GM19328 (cell line): ENCODE measurements around the gene DCBLD2.

ENCODE experiments used
- ATAC-seq: cut with Tn5 transposase; IDR thresholded peaks from one replicate; pipeline ENCODE4 v1.9.1; 2021; ENCODE audit warnings: mild to moderate bottlenecking, moderate library complexity; ENCODE audit not compliant: unreplicated experiment

Gene DCBLD2, protein sequence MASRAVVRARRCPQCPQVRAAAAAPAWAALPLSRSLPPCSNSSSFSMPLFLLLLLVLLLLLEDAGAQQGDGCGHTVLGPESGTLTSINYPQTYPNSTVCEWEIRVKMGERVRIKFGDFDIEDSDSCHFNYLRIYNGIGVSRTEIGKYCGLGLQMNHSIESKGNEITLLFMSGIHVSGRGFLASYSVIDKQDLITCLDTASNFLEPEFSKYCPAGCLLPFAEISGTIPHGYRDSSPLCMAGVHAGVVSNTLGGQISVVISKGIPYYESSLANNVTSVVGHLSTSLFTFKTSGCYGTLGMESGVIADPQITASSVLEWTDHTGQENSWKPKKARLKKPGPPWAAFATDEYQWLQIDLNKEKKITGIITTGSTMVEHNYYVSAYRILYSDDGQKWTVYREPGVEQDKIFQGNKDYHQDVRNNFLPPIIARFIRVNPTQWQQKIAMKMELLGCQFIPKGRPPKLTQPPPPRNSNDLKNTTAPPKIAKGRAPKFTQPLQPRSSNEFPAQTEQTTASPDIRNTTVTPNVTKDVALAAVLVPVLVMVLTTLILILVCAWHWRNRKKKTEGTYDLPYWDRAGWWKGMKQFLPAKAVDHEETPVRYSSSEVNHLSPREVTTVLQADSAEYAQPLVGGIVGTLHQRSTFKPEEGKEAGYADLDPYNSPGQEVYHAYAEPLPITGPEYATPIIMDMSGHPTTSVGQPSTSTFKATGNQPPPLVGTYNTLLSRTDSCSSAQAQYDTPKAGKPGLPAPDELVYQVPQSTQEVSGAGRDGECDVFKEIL

DNA sequence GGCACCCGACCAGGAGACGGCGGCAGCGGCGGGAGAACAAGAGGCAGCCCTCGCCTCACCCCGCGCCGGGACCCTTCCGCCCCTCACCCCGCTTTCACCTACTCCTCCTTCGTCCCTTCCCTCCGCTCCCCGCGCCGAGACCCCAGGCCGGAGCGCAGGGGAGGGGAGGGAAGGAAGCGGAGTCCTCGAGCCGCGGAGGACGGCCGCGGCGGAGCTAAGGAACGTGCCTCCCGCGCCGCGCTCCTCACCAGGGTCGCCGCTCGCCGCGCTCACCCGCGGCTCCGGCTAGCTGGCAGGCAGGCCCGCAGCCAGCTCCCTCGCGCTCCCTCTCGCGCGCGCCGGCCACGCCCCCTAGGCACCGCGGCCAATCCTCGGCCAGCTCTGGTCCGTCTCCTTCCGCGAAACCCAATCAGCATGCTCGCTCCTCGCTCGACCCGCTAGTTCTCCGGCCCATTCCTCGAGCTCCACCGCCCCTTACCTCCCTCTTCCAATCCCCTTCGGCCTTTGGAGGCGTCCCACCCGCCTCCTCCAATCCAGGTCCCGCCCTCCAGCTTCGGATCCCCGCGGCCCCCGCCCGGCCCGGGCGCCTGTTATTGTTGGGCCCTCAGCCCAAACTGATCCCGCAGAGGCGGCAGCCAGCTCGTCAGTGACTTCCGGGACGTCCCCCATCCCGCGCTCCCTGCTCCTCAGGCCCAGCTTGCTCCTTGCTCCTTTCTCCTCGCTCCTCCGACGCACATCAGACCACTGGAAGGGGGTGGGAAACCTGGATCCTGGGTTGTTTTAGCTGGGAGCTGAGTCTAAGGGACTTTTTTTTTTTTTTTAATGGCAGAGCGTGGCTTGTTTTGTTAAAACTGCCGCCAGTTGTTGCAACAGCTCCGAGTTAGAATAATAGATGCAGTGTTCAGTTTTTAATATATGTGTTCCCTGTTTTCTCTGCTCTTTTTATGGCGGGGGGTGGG, at the start of gene DCBLD2:
DCBLD2 (minus strand) TSS at position 304 of the 959 bp plus-strand sequence. CDS start 369 bp downstream, outside the sequence.
- peak; percentile 98 for ATAC-seq

DNA sequence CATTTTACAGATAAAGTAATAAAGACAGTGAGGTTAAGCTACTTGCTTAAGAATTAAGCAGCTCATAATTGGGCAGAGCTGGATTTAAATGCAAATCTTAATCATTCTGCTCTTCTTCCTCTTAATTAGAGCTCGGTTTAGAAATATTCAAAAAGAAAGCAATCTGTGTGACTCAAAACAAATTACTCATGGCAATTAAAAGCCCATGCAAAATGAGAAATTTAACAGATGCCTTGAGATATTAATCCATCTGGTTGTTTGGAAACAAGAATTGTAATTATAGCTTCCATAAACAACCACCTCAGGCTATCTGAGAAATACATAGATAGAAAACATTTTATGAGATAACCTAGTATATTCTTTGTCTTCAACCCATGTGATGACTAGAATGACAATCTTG, 44.2 kb upstream of the DCBLD2 start:
- no peak for ATAC-seq

DNA sequence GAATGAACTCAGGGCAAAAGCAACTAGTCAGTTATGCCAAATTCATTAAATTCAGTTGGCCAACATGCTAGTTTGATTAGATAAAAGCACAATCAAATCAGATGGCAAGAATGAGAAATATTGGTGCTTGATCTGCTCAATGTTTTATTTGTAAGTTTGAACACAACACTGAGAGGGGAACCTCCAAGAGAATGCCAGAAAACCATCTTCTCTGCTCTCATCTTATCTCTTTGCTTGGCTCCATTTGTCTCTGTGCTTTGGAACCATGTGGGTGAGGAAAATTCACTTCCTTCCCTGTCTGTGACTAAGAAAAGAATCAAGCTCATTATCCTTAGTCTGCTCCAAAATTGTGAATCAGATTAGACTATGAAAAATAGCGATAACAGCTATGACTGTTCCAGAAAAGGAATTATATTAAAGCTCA, 43.6 kb upstream of the DCBLD2 start:
- ATAC-seq: no peak

DNA sequence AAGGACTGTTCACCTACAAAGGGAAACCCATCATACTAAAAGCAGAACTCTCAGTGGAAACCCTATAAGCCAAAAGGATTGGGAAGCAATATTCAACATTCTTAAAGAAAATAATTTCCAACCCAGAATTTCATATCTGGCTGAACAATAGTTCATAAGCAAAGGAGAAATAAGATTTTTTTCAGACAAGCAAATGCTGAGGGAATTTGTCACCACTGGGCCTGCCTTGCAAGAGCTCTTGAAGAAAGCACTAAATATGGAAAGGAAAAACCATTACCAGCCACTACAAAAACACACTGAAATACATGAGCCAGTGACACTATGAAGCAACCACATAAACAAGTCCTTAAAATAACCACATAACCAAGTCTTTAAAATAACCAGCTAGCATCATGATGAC, 28.9 kb upstream of the DCBLD2 start:
- ATAC-seq: no peak

DNA sequence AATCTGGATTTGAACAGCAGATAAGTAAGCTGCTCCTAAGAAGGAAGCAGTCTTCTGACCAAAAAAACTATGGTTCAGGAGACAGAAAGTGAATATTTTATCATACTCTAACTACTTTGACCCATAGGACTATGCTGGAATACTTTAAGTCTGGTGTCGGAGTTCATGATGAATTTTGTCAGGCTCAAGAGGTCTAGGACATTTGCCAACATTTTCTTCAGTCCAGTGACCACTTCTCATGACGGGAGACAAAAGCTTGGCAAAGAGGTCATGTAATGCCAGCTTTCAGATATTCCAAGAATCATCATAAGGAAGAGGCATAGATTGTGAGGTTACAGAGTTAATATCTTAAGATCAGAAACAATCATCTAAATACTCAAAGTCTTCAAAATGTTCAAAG, 20.5 kb upstream of the DCBLD2 start:
- ATAC-seq: no peak

DNA sequence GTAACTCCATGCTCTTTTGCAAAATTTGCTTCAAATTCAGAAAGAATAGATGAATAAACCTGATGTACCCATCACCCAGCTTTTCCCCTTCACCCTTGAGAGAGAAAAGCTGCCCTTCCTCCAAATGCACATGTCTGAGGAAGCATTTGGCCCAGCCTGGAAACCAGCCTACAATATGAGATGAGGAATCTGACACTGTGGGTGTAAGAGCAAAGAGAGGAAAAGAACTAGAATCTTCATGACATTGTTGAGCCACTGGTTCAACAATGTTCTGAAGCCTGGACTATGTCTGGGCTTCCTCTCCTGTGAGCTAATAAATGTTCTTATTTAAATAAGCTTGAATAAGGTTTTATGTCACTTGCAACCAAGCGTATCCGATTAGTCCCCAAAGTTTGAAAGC, 18.7 kb upstream of the DCBLD2 start:
- no peak for ATAC-seq

DNA sequence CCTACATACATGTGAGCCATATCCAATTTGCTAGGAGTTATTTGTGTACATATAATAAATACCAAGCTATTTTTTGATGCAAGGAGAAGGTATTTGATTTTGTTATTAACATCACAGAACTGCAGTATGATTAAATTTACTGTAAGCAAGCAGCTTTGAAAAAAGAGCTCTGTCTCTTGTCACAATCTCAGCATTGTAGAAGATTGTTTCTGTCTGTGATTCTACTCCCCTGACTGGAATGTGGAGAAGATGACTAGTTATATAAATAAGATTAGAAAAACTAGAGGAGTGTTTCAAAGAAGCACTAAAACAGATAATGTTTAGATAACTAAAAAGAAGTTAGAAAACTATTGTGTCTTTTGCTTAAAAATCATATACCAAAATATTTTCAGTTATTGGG, 17.1 kb upstream of the DCBLD2 start:
- ATAC-seq: no peak

DNA sequence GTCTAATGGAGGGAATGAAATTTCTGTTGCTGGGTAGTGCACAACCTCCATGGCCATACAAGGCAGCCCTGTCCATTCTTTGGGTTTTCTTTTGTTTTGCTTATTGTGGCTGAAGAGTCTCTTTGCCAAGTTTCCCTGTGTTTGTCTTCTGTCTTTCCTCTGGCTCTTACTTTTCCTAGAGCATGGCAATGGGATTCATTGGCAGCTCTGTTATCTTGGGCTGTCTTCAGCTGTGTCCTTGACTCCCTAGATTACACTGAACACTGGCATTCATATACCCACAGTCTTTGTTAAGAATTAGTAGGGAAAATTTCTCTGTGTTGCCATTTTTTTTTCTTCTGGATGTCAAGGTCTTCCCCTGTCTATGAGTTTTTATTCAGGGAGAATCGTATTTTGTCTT, 16.1 kb upstream of the DCBLD2 start:
- ATAC-seq: no peak

DNA sequence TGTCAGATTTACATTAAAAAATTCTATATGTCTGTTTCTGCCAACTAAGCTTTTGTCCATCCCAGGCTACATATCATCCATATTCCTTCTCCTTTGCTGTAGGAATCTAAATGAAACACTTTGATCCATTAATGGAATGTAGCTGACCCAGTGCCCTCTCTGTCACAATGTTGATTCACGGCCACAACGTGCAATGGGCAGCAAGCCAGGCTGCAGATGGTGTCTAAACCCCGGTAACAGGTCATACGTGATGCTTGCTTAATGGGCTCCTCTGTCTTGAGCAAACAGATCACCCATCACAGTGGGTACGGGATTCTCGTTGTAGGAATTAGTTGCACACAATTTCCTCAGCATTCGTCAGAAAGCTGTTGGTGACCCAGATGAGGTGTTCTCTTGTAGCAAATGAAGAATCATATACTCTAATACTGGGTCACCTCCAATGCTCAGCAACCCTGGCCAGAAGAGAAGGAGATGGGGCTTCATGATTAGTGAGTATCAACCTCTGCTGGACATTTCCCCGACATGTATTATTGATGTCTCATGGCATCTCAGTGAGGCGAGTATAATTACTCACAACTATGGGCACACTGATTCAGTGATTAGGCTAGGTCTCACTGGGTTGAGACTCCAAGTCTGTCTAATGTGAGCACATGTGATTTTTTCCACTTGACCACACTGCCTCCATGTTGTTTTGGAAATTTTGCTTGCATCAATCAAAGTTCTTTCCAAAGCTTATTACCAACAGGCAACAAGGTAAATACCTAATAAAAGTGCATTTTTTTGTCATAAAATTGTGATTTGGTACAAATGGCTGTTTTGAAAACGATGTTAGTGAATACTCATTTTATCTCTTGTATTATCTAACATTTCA, 12.9 kb upstream of the DCBLD2 start:
- ATAC-seq: no peak

DNA sequence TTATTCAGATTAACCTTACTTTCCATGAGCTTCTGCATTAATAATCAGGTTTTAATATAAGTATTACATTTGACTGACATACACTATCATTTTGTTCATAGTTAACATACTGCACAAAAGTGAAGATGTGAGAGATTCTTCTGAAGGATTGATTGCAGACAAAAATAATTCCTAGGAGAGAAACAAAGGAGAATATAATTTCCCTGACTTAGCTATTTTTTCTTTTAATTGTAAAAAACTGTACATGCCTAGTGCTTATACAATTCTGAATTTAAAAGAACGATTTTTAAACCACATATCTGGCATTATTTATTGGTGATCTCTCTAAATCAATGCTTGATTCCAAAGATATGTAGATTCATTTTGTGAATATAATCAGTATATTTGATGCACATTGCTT, 11.0 kb upstream of the DCBLD2 start:
- no peak for ATAC-seq

DNA sequence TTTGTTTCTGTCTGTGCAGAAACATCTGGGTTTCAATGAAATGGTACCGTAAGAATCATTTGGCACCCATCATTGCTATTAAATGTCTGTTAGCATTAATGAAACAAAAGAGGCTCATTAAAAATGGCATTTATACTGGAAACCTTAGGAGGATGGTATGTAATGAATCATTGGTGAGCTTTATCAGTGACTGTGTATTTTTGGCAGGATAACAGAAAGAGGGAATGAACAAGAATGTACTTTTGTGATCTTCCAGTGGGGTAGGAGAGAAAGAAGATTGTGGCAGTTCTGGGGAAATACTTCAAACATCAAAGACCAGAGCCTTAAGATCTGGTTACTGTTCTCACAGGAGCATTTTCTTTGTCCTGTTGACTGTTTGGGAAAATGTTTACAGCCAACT, 4.7 kb upstream of the DCBLD2 start:
- no peak for ATAC-seq

DNA sequence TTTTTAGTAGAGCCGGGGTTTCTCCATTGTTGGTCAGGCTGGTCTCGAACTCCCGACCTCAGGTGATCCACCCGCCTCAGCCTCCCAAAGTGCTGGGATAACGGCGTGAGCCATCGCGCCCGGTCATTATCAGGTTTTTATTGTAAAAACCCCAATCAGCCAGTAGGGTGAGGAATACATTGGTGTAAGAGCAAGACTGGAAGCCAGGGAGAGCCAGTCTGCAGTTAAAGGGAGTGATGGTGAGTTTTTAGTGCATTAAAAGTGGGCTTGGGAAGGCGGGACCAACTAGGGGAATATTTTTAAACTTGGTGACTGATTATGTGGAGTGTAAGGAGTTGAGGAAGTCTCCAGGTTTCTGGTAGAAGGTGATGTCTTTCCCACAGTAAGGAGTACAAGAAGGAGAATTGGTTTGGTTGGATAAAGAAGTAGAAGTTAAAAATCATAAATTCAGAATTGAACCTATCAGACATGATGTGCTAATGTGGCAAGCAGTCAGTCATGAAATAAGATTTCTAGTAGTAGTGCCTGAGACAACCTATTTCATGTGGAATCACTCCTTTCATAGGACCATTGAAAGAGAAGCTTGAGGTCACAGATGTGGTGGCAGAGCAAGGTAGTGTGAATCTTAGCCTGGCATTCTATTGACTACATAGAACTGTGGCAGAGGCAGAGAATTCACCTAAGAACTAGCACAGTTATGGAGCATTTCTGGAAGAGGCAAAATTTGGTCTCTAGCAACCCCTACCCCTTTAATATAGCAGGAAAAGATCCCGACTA, 2.4 kb upstream of the DCBLD2 start:
- no peak for ATAC-seq

DNA sequence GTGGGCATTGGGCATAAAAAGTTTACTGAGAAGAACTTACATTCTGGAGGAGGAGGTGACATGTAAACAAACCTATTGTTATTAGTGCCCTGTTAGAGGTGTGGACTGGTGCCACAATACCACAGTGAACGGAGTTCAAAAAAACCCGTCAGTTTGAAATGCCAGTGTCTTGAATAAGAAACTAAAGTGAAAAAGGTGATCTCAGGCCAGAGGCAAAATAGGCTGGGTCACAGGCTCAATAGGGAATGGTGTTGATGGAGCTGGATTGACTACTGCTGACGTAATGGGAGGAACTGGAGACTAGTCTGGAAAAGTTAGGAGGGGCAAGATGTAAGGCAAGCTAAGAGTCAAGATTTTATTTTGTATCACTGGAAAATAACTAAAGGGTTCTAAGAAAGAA, 1.6 kb upstream of the DCBLD2 start:
- ATAC-seq: no peak

DNA sequence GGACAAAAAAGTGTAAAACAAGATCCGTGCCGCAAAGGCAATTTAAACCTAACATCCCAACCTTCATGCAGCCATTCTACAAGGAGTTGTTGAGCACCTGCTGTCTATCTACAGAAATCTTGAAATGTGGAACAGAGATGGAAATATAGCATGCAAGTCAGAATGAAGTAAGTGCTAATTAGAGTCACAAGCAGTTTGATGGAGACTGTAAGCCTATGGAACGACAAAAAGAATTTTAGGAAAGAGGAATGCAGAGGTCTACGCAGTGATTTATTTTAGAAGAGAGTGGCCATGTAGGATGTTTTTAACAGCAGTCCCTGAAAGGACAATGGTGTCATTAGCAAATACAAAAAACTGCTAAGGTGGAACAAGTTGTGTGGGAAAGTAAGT, 851 bp upstream of the DCBLD2 start:
- no peak for ATAC-seq

DNA sequence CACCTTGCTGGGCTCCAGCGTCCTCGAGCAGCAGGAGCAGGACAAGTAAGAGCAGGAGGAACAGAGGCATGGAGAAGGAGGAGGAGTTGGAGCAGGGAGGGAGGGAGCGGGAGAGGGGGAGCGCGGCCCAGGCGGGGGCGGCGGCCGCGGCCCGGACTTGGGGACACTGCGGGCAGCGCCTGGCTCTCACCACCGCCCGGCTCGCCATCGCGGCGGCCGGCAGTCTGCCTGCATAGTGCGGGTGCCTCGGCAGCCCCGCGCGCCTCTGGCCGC, 440 bp downstream of the DCBLD2 start:
- peak; percentile 21 for ATAC-seq

DNA sequence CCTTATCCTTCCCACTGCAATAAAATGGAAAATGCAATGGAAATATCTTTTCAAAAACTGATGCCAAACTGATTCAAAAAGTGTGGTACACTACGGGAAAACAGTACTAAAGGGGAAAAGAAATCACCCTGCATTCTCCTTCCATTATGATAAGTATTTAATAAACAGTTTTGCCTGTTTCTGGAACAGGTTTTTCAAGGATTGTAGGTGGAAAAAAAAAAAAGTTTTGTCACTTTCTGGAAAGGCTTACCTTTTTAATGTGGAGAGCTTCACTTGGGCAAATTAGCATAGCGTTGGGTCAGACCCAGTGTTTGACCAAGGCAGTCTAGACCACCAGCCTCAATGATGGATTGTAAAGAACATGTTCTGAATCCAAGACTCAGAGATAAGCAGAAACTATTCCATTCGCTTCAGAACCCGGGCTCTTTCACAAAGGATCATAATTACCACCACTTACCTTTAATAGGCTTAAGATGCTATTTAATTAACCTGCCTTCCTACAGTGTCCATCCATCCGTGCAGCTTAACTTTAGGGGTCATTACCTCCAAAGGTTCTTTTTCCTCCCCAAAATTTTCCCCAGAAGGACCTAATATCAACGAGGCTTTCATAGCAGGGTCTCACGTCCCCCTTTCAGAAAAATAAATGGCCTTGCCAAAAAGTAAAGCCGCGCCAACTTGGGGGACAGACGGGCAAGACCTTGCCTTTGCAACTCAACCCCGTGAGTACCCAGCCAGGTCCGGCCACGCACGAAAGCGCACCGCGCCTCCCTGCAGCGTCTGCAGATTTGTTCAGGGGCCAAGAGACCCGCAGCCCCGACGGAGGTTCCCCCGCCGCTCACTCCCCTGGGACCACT, 1.0 kb downstream of the DCBLD2 start:
- ATAC-seq: peak; percentile 0

DNA sequence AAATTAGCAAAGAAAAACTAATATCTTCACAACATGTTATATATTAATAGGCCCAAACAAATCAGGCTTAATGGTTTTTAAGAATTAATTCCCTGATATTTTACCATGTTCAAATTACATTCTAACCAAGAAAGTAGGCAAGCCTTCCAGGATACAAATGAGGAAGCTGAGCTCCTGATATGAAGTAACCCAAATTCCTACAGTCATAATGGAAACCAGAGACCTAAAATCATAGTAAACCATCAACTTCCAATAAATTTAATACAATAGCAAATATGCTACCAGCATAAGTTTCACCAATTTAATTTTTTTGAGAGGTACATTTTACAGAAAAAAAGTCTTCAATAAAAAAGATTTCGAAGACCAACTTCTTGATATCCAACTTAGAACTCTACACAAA, 3.8 kb downstream of the DCBLD2 start:
- no peak for ATAC-seq

DNA sequence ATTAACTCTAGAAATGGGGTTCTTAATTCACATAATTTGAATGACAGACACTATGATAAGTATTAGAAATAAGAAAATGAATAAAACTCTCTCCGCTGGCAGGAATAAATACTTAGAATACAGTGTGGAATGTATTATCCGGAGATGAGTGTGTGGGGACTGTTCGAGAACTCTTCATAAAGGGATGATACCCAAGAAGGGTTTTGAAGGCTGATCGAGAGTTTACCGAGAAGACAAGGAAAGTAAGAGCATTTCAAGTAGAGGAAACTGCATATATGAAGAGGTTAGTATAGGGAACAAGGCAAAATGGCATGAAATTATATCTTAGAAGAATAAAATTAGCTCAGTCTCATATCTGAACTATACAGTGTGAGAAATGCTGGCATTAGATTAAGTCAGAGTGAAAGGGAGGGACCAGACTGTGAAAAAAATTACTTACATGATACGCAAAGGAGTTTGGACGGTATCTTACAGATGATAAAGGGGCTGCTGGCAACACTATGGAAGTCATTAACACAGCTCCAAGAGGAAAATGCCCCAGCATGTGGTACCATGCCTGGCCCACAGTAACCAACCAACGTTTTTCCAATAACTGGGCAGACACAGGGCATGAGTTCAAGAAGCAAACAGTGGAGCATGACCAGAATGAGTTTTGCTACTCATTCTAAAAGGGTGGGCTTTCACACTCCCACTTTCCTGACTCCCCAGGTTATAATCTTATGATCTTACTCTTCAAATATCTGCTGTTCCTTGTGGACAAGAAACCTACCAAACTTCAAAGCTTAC, 6.5 kb downstream of the DCBLD2 start:
- ATAC-seq: no peak
